ENCODE measurements around the gene SLC2A13.

SLC2A13 gene

DNA sequence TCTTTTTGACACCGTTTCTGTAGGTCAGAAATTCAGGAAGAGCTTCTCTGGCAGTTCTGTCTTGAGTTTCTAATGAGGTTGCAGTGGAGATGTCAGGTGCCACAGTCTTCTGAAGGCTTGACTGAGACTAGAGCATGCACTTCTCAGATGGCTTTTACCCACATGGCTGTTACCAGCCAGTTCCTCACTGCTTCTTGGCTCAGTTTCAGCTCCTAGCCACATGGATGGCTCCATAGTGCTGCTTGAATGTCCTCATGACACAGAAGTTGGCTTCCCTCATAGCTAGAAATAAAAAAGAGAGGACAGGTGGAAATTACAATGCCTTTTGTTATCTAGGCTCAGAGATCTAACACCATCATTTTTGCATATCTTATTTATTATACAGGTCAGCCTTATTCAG, 38.1 kb upstream of the SLC2A13 start:
- CTCF ChIA-PET = interaction anchor here (0.6 to 1.2 kb wide), 3 partner anchors 10 to 67 kb away, joined by 3 to 6 read pairs (median 5); no protein-coding TSS in a partner anchor
- no peaks in the 10 kb centered on the region for H3K4me1 ChIP-seq (ENCODE audit: control insufficient read depth, insufficient read depth, low read length)
- no peaks in the 10 kb centered on the region for H3K36me3 ChIP-seq (ENCODE audit: control insufficient read depth in 2 of 2, insufficient read depth in 1 of 2, low read length in 2 of 2)
- POLR2A ChIA-PET = no interaction called here
- TF ChIP-seq ZEB2 (tag by site-specific recombination; IDR thresholded peaks at IDR 0.05) (no peak), SETDB1 (IDR thresholded peaks at IDR 0.05; ENCODE audit: insufficient read length, low read length) (no peak), ZNF248 (tag by site-specific recombination; IDR thresholded peaks at IDR 0.05) (no peak), MZF1 (tag by site-specific recombination; IDR thresholded peaks at IDR 0.05; ENCODE audit: borderline replicate concordance) (no peak), ZNF292 (tag by site-specific recombination; IDR thresholded peaks at IDR 0.05; ENCODE audit: borderline replicate concordance, low read depth) (no peak), OSR2 (tag by site-specific recombination; IDR thresholded peaks at IDR 0.05) (no peak), ZSCAN30 (tag by site-specific recombination; IDR thresholded peaks at IDR 0.05) (no peak), REPIN1 (tag by site-specific recombination; IDR thresholded peaks at IDR 0.05; ENCODE audit: low read depth) (no peak), ZNF747 (tag by site-specific recombination; IDR thresholded peaks at IDR 0.05) (no peak), ZNF302 (tag by site-specific recombination; IDR thresholded peaks at IDR 0.05; ENCODE audit: low read depth) (no peak), ZNF544 (tag by site-specific recombination; IDR thresholded peaks at IDR 0.05) (no peak), ZNF221 (tag by site-specific recombination; IDR thresholded peaks at IDR 0.05; ENCODE audit: borderline replicate concordance) (no peak), ZNF37A (tag by site-specific recombination; IDR thresholded peaks at IDR 0.05) (no peak)
- TF ChIP-seq, protein P1, sequence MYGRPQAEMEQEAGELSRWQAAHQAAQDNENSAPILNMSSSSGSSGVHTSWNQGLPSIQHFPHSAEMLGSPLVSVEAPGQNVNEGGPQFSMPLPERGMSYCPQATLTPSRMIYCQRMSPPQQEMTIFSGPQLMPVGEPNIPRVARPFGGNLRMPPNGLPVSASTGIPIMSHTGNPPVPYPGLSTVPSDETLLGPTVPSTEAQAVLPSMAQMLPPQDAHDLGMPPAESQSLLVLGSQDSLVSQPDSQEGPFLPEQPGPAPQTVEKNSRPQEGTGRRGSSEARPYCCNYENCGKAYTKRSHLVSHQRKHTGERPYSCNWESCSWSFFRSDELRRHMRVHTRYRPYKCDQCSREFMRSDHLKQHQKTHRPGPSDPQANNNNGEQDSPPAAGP (tag by site-specific recombination; IDR thresholded peaks at IDR 0.05) = no peak
- TF ChIP-seq, protein P2, sequence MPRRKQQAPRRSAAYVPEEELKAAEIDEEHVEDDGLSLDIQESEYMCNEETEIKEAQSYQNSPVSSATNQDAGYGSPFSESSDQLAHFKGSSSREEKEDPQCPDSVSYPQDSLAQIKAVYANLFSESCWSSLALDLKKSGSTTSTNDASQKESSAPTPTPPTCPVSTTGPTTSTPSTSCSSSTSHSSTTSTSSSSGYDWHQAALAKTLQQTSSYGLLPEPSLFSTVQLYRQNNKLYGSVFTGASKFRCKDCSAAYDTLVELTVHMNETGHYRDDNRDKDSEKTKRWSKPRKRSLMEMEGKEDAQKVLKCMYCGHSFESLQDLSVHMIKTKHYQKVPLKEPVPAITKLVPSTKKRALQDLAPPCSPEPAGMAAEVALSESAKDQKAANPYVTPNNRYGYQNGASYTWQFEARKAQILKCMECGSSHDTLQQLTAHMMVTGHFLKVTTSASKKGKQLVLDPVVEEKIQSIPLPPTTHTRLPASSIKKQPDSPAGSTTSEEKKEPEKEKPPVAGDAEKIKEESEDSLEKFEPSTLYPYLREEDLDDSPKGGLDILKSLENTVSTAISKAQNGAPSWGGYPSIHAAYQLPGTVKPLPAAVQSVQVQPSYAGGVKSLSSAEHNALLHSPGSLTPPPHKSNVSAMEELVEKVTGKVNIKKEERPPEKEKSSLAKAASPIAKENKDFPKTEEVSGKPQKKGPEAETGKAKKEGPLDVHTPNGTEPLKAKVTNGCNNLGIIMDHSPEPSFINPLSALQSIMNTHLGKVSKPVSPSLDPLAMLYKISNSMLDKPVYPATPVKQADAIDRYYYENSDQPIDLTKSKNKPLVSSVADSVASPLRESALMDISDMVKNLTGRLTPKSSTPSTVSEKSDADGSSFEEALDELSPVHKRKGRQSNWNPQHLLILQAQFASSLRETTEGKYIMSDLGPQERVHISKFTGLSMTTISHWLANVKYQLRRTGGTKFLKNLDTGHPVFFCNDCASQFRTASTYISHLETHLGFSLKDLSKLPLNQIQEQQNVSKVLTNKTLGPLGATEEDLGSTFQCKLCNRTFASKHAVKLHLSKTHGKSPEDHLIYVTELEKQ (tag by site-specific recombination; IDR thresholded peaks at IDR 0.05; ENCODE audit: borderline replicate concordance) = no peak
- H3K9me3 ChIP-seq (ENCODE audit: control insufficient read depth, insufficient read depth, low read depth, low read length) = no peaks in the 10 kb centered on the region
- H3K4me3 ChIP-seq (ENCODE audit: low read depth, low read length) = no peak overlapping the region
- no peak overlapping the region for H3K27ac ChIP-seq (ENCODE audit: extremely low read depth, low read depth, low read length)

DNA sequence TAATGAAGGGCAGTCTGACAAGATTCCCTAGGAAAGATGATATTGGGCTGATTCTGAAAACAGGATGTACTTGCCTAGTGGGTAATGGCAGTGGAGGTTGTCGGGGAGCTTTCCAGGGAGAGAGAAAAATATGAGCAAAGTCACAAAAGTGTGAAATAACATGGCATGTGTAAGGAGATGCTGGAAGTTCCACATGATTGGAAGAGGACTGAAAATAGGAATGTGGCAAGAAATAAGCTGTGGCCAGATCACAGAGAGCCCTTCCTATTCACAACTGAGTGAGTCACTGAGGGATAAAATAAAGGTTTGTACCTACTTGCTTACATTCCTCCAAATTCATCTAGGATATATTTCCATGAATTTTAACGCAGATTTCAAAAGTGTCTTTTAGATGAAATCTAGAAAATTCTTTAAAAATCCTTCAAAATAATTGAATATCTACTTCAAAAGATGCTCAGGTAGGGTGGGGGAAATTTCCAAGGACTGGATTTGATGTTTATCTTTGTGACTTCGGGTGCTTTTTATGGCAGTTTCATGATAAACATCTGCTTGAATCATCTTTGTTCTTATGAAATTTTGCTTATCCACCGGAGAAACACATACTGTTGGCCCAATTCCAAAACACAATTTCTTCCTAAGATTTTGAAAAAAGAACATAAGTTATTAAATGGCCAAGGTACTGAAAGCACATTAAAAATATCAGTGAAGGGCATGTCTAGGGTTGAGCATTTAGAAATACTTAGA, 36.3 kb upstream of the SLC2A13 start:
- Histone ChIP-seq H3K4me3 (ENCODE audit: low read depth, low read length) (no peak overlapping the region), H3K4me1 (ENCODE audit: control insufficient read depth, insufficient read depth, low read length) (no peaks in the 10 kb centered on the region), H3K27ac (ENCODE audit: extremely low read depth, low read depth, low read length) (no peak overlapping the region), H3K36me3 (ENCODE audit: control insufficient read depth in 2 of 2, insufficient read depth in 1 of 2, low read length in 2 of 2) (no peaks in the 10 kb centered on the region), H3K9me3 (ENCODE audit: control insufficient read depth, insufficient read depth, low read depth, low read length) (no peaks in the 10 kb centered on the region)
- TF ChIP-seq ZNF302 (tag by site-specific recombination; IDR thresholded peaks at IDR 0.05; ENCODE audit: low read depth) (no peak), ZNF133 (tag by site-specific recombination; IDR thresholded peaks at IDR 0.05) (no peak), PRDM1 (tag by site-specific recombination; IDR thresholded peaks at IDR 0.05) (no peak), ZNF391 (tag by site-specific recombination; IDR thresholded peaks at IDR 0.05; ENCODE audit: borderline replicate concordance, low read depth) (no peak)
- POLR2A ChIA-PET = no interaction called here
- CTCF ChIA-PET = interaction anchor here (0.7 kb wide), 1 partner anchor 173 kb away, joined by 3 read pairs; no protein-coding TSS in a partner anchor

Data from HEK293 (cell line).